Keratinocyte (primary cell): Measurements from ENCODE around the gene MXRA8.

Source experiments
- CTCF ChIP-seq, 3 experiments: IDR thresholded peaks in 1 of 3; conservative IDR thresholded peaks in 1 of 3; optimal IDR thresholded peaks in 1 of 3; 2 replicates in 2 of 3; 3 replicates in 1 of 3; pipeline versions ENCODE3 to v1.5.1; 2011; ENCODE audit warnings: low read length in 3 of 3, mild to moderate bottlenecking in 3 of 3, moderate library complexity in 2 of 3, control low read depth in 1 of 3, inconsistent platforms in 1 of 3; ENCODE audit not compliant: insufficient read depth in 2 of 3; ENCODE audit errors: extremely low read depth in 1 of 3
- EZH2 ChIP-seq: IDR thresholded peaks from one replicate; pipeline ENCODE4 v1.6.1; 2012; ENCODE audit warnings: inconsistent platforms, mild to moderate bottlenecking, low read length, moderate library complexity

GRCh38 chr1:1360506-1361169 is 2.3 kb upstream of the MXRA8 start:
- TF ChIP-seq CTCF (optimal IDR thresholded peaks at IDR 0.05 in 1 of 3, IDR thresholded peaks at IDR 0.05 in 1 of 3, conservative IDR thresholded peaks at IDR 0.05 in 1 of 3; ENCODE audit: extremely low read depth in 1 of 3, insufficient read depth in 2 of 3, low read length in 3 of 3) (no peak), EZH2 (no peak)
